GM21423 (cell line): ENCODE measurements around the gene DGKG.

Experiments used
- ATAC-seq: cut with Tn5 transposase; IDR thresholded peaks from one replicate; pipeline ENCODE4 v1.9.1; 2021; ENCODE audit warnings: mild to moderate bottlenecking, moderate library complexity; ENCODE audit not compliant: unreplicated experiment

DGKG gene

GRCh38 chr3:186368176-186368575, 6.1 kb upstream of the DGKG start:
- no peak for ATAC-seq

DNA sequence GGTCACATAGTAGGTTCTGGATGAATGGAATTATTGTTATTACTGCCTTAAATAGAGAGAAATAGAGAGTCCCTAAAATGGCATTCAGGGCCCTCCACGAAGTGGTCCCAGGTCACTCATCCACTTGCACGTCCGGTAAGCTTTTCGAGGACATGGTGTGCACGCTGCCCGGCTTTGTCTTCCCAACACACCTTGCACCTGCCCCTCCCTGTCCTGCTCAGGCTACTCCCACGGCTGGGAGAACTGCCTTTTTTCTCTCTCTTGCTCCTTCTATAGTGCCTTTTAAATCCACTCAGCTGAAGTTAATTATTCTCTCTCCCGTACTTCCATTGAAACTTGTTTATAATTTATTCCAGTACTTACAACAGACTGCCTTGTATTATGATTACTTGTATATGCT, 5.6 kb upstream of the DGKG start:
- no peak for ATAC-seq

GRCh38 chr3:186366206-186366605, 4.2 kb upstream of the DGKG start:
- no peak for ATAC-seq

DNA sequence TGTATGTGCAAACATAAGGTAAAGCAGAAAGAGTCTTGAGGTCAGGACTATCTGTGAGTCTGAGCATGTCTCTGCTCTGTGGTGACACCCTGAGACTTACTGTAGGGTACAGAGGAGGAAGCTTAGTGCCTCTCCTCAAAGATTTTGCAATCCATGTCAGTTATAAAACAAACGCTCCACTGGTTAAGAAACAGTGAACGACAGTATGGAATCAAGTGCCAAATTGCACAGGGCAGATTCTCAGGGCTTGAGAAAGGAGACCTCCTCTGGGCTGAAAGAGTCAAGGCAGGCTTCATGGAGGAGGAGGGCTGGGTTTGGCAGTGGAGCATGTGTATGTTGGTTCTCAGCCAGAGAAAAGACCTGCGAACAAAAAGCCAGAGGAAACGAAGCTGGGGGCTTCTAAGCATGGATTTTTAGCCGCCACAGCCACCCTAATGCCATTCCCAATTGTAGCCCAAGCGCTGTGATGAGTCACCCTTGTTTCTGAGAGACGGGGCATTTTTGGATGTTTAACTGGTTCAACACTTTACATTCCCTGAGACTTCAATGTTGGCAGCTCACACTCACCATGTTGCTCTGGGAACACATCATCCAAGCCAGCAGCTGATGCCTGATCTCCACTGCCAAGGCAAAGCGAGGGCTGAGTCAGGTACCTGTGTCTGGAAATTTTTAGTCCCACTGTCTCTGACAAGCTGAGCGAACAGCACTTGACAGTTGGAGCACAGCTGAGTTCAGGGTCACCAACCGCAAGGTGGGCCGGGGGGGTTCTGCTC, 3.4 kb upstream of the DGKG start:
- no peak for ATAC-seq

- no peak for ATAC-seq
These were observed 954 bp upstream of the DGKG start for GRCh38 chr3:186362988-186363387.

DNA sequence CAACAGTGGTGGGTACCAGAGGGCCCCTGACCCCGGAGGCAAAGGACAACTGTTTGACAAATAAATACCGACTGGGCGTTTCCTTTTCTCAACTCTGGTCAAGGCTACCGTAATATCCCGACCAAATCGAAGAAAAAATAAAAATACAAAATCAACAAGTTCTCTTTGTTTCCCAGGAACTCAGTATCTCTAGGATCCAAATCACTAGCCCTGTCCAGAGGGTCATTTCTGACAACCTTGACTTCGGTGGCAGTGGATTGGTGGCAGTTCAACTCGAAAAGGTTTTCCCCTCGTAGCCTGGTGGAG, 456 bp upstream of the DGKG start:
- ATAC-seq: no peak

DNA sequence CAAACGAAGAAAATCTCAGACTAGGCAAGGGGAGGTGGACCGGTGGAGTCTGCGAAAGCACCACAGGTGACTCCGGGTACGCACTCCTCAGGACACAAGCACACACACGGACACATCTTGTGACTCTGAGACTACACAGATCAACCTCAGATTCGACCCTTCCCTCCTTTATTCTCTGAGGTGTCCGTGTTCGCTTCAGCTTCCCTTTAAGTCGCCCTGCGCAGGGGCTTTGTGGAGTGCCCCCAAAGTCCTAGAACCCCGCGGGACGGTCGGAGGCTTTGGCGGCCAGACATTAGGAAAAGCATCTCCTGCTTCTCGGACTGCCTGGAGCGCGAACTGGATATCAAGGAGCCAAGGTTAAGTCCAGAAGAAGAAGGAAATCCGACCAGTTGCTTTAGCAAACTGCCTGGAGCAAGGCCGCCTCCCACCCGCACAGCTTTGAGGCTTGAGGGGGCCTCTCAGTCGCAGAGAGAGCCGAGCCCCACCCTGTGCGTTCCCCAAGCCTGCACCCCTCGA, 730 bp downstream of the DGKG start:
- ATAC-seq: no peak

- ATAC-seq: no peak
These were observed 1.3 kb downstream of the DGKG start for GRCh38 chr3:186360779-186361178.

DNA sequence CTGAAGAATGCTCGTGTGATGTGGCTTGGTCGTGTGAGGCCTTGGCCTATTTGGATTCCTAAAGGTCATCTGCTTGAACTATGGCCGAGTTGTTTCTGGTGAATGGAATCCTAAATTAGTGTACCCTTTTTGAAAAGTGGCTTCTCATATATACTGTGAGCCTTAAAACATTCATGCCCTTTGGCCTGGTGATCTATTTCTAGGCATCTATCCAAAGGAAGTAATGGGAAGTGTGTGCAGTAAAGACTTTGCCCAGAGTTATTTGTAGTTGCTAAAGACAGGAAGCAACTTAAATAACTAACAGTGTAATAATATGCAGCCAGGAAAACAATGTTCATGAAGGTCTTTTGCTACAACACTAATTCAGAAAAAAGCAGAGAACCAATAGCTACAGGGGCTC, 3.0 kb downstream of the DGKG start:
- no peak for ATAC-seq

- no peak for ATAC-seq
These were observed 5.9 kb downstream of the DGKG start for GRCh38 chr3:186356152-186356551.

DNA sequence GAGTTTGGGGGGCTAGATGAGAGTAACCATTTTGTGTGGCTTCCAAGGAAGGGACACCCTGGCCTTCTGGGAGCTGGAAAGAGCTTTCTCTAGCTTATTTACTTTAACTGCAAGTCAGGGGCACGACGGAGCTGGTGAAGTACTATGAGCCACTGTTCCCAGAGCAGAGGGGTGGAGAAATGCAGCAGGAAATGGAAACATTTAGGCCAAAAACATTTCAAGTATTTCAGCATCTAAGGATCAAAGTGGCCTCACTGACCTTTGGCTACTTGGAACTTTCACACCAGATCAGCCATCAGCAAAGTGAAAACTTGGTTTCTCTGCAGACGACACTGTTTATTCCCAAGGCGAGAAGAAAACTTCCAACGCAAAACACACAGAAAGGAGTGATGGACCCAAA, 7.9 kb downstream of the DGKG start:
- no peak for ATAC-seq

DNA sequence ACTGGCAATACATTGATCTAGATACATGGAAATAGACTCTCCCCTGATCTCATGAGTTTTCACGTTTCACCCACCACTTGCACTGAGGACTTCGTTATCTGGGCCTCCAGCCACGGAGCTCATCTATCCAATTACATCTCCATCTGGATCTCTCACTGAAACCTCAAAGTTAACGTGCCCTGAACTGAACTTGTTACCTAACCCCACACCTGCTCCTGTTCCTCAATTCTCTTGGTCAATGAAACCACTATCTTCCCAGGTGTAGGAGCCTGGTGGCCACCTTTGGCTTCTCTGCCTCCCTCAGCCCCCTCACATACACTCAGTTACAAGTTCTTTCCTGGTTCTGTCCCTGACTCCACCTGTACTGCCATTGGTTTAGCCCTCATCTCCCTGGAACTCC, 9.7 kb downstream of the DGKG start:
- ATAC-seq: no peak

GRCh38 chr3:186342197-186342596, 19.8 kb downstream of the DGKG start:
- ATAC-seq: no peak

DNA sequence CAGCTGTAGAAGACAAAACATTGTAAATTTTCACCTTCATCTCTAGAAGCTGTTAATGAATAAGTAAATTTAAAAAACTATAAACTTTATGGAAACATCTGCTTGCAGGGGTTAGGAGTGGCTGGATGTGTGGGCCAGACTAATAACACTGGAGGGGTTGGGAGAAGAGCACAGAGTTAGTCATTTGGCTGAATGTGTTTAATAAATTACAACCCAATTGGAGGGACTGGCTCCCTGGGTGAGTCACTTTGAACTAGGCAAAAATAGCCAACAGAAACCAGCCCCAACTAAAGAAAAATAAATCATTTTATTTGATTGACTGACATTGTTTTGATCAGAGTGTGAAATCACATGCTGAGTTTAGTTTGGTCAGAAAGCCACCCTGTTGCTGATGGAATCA, 21.8 kb downstream of the DGKG start:
- no peak for ATAC-seq

- ATAC-seq: no peak
These were observed 22.7 kb downstream of the DGKG start for GRCh38 chr3:186339180-186339918.

GRCh38 chr3:186333256-186333655, 28.8 kb downstream of the DGKG start:
- ATAC-seq: no peak

DNA sequence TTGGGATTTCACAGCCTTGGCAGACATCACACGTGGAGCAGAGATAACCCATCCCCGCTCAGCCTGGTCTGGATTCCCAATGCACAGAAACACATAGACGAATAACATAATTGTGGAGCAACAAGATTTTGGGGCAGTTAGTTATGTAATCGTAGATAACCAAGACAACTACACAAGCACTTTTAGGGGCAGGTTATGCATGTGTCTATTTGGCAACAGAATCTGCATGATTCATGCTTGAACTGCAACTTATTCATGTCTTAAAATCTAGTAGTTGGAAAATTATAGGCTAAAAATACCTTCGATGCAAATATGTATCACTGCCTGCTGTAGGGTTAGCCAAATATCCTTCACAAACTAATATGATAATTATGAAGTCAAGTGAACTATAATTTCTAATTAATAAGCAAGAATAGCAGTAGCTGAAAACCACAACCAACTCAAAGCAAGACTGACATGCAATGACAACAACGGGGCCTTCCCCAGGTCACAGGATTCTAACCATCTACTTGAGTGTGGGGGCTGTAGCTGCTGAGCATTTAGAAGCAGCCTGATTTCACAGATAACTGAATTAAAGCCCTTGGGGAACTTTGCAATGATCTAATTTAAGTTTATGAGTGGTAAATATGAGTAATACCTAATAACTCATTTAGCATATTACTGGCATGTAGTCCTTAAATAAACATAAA, 31.1 kb downstream of the DGKG start:
- no peak for ATAC-seq

DNA sequence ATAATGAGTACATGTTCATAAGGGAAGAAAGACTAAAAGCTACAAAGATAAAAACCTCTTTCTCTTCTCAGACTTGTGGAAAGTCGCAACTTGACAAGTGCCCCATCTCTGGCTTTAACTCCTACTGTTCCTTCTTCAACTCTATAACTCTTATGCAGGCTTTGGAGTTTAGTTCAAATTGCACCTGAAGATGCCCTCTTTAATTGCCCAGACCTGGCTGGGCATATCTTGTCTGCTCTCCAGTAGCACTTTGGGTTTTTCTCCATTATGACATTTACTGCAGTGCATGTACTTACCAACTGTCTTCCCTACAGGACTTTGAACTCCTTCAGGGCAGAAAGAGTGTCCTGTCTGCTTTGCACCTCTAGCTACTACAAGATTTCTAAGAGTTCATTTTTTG, 32.4 kb downstream of the DGKG start:
- ATAC-seq: no peak

DNA sequence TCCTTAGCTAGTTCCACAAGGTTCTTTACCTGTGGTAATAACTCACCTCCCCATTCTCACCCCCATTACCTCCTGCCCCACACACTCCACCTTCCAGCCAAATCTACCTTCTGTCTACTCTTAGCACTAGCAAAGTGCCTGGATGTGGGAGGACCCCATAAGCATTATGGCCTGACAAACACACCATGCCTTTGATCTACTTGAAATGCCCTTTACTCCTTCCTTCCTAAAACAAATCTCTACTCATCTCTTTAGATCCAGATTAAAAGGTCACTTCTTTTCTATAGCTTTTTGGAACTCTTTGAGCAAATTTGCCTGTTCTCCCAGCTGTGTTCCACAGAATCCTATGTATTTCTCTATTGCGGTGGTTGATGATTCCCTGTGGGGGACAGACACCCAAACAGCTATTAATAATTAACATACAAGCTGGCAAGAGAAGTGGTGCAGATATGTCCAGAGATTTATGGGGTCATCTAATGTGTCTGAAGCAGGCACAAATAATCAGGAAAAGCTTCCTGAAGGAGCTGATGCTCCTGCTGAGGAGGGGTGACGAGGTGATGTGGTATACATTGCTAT, 34.0 kb downstream of the DGKG start:
- no peak for ATAC-seq

DNA sequence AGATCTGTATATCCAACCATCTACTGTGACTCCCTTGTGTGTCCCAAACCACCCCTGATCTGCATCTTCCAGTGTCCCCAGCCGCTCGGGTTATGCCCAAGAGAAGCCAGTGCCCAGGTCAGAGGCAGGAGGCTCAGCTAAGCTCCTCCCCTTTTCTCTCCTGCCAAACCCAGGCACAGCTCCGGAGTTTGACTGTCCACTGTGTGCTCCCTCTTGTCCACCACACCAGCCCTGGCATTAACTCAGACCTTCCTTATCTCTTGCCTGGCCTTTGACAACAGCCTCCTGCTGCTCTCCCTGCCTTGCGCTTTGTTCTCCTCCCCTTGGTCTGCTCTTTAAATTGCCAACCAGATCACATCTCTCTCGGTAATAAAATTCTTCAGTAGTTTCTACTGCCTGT, 39.3 kb downstream of the DGKG start:
- ATAC-seq: no peak

DNA sequence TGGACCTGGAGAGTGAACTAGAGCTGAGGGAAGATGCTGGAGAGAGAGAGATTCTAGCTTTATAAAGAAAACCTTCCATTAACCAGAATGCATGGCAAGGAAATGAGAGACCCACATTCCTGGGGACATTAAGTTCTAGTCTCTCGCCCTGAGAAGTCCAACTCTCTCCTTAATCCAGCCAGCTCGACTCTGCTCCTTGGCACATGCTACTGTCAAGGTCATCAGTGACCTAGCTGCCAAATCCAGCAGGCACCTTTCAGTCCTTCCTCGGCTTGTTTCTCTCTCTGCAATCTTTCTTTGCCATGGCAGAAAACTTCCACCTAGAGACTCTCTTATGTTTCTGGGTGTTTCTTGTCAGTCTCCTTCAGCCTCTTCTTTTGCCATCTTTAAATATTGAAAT, 40.3 kb downstream of the DGKG start:
- no peak for ATAC-seq
